Erythroblast (primary cell): Measurements from ENCODE around the gene BTBD19.
"Not testable (repeated sequence)": the region's sequence is repeated elsewhere in the genome, so short reads cannot be mapped to it uniquely, and the experiment has no call there.

Source experiments
- GATA1 ChIP-seq: IDR thresholded peaks from 2 replicates; pipeline ENCODE4 v1.6.1; 2011; ENCODE audit warnings: low read depth, mild to moderate bottlenecking, control low read depth, low read length, moderate library complexity
- POLR2A ChIP-seq: IDR thresholded peaks from 2 replicates; pipeline ENCODE4 v1.6.1; 2011; ENCODE audit warnings: mild to moderate bottlenecking, low read length

DNA sequence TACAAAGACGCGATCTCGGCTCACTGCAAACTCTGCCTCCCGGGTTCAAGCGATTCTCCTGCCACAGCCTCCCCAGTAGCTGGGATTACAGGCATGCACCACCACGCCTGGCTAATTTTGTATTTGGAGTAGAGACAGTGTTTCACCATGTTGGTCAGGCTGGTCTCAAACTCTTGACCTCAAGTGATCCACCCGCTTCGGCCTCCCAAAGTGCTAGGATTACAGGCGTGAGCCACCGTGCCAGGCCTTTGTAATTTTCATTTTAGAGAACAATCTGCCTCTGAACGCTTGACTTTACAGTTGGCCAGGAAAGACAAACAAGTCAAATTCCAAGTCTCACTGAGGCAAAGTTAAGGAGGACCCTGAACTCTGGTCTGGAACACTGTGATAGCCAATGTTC is 30.0 kb downstream of the BTBD19 start:
- not testable (repeated sequence) for TF ChIP-seq POLR2A, GATA1
